ENCODE data around the gene PADI6.

GRCh38 chr1:17339521-17339920 is 32.5 kb upstream of the PADI6 start:
- TF ChIP-seq CTCF (IDR thresholded peaks at IDR 0.05) (no peak), POLR2A (IDR thresholded peaks at IDR 0.05) (no peak)
